GM21423 (cell line): Measurements from ENCODE around the gene CLDN15.
"Not testable (repeated sequence)": the region's sequence is repeated elsewhere in the genome, so short reads cannot be mapped to it uniquely, and the experiment has no call there.

ENCODE experiments used
- ATAC-seq: cut with Tn5 transposase; IDR thresholded peaks from one replicate; pipeline ENCODE4 v1.9.1; 2021; ENCODE audit warnings: mild to moderate bottlenecking, moderate library complexity; ENCODE audit not compliant: unreplicated experiment

The CLDN15 gene, protein sequence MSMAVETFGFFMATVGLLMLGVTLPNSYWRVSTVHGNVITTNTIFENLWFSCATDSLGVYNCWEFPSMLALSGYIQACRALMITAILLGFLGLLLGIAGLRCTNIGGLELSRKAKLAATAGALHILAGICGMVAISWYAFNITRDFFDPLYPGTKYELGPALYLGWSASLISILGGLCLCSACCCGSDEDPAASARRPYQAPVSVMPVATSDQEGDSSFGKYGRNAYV

DNA sequence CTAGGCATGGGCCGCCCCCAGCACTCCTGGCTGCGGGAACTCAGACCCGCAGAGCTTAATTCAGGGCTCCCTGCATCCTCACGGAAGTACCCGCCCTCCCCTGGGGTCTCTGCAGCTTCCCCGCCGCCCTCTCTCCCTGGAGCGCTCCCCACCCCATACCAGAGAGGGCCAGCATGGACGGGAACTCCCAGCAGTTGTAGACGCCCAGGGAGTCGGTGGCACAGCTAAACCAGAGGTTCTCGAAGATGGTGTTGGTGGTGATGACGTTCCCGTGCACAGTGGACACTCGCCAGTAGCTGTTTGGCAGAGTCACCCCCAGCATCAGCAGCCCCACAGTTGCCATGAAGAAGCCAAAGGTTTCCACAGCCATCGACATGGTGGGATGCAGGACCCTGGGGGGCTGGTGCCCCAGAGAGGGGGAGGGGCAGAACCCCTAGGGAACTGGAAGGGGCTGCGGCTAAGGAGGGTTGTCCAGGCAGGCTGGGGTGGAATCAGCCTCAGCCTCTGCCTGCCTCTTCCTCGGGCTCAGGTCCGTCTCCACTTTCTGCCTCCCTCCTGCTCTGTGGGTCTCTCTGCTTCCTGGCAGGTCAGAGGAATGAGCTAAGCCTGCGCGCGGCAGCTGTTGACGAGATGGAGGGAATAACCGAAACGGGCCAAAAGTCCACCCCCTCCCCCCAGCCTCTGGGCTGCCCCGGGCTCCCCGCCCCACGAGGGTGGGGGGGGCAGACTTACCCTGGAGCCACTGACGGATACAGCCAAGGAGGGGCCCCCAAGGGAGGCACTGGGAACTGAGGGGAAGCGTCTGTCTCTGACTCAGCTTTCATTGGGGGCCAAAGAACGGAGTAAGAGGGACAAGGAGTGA is at the start of gene CLDN15:
CLDN15 (minus strand) TSS at position 597 of the 862 bp plus-strand sequence; CDS start at position 376, 221 bp downstream.
- no peak for ATAC-seq

DNA sequence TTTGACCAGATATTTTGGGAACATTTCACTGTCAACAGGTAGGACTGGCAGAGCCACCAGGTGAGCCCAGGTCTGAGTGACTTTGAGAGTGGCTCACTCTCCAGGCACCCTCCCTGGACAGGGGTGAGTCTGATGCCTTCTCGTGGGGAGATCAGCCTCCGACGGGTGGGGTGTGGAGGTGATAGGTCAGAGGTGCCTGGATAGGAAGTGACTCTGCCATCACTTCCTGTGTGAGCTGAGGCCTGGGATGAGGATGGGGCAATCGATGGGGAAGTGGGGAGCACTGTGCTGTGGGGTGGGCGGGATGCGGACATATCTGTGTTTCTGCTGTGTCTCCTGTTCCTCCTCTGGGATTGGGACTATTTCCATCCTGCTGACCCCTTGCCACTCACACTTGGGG is 49.4 kb upstream of the CLDN15 start:
- ATAC-seq = no peak

- ATAC-seq = not testable (repeated sequence)
These were observed 48.3 kb upstream of the CLDN15 start for GRCh38 chr7:101285880-101286279.

GRCh38 chr7:101285171-101285570 is 47.6 kb upstream of the CLDN15 start:
- no peak for ATAC-seq

GRCh38 chr7:101280912-101281311 is 43.3 kb upstream of the CLDN15 start:
- not testable (repeated sequence) for ATAC-seq

DNA sequence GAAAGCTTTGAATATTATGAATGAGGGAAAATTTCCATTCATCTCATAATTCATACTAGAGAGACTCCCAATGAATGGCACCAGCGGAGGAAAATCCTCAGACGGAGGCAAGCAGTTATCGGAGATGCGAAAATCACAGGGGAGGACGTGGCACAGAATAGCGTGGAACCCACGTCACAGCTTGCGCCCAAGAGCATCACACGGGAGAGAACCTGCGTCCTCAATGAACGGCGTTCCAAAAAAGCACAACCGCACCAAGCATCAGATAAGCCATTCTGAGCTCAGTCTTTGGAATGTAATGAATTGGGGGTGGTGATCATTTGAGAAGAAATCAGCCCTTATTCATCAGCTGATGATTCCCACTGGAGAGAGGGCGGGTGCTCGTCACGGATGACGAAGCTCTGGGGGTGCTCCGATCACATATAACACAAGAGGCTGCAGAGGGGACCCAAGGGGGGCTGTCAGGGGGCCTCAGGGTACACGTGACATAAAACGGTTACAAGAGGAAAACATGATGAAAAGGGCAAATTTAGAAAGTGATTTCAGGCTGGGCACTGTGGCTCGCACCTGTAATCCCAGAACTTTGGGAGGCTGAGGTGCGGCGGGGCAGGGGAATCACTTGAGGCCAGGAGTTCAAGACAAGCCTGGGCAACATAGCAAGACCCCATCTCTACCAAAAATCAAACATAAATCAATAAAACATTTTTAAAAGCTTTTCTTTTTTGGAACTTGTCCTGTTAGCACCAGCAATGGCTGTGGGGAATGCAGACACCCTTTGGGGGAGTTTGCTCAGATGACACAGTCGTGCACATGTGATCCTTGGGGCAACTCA is 41.1 kb upstream of the CLDN15 start:
- no peak for ATAC-seq

GRCh38 chr7:101277155-101277554 is 39.6 kb upstream of the CLDN15 start:
- ATAC-seq = no peak

DNA sequence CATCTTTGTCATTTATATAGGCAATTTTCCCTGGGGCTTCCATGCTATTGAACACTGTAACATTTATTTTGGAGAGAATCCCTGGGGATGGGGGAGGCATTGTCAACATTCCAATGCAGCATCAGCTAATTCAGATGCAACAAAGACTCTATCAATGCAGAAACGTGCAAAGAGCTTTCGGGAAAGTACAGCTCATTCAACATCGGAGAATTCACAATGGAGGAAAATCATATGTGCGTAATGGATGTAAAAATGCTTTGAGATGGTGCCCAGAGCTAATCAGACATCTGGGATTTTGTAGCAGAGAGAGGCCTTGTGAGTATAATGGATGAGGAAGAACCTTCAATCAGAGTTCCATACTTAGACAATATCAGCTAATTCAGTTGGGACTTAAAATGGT is 35.6 kb upstream of the CLDN15 start:
- no peak for ATAC-seq

DNA sequence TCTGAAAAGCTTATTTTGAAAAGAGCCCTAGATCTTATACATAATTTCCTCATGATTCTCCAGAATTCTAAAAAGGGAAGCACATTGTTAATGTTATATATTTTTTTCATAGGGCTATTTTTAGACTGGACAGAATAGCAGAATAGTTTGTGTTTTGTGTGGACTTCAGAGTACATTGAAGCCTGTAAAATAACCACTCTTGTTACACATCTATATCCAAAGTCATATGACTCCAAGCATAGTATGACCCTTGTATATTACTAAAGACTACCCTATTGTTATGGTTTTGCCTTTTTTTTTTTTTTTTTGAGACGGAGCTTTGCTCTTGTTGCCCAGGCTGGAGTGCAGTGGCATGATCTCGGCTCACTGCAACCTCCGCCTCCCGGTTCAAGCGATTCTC is 33.4 kb upstream of the CLDN15 start:
- ATAC-seq = no peak

DNA sequence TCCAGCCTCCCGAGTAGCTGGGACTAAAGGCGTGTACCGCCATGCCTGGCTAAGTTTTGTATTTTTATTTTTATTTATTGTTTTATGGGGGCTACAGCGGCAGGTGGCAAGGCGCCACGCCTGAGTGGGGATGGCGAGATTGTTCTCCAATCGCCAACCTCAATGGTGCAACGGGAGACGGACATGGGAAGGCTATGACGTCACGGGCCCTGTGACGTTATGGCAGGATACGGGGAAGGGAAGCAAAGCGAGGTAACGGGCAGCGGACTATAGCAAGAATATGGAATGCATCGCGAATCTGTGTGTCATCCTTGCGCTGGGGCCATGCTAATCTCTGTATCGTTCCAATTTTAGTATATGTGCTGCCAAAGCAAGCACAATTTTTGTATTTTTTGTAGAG is 32.1 kb upstream of the CLDN15 start:
- ATAC-seq = no peak

GRCh38 chr7:101265622-101266516 is 28.3 kb upstream of the CLDN15 start:
- ATAC-seq = no peak

DNA sequence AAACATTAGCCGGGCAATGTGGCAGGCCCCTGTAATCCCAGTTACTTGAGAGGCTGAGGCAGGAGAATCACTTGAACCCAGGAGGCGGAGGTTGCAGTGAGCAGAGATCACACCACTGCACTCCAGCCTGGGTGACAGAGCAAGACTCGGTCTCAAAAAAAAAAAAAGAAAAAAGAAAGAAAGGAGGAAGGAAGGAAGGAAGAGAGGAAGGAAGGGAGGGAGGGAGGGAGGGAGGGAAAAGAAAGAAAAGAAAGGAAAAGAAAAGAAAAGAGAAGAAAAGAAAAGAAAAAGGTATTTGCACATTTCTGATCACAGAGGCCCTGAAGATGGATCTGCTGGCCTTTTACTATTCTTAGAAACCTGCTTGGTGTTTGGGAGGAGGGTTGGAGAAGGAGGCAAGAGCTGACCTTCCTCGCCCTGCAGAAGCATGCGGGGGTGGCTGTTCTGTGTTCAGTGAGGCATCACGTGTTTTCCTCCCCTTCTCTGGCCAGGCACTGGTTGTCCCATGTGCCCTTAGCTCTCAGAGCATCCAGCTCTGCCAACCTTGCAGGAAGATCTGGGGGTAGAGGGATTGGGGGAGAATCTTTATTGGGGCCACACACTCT is 26.6 kb upstream of the CLDN15 start:
- not testable (repeated sequence) for ATAC-seq

DNA sequence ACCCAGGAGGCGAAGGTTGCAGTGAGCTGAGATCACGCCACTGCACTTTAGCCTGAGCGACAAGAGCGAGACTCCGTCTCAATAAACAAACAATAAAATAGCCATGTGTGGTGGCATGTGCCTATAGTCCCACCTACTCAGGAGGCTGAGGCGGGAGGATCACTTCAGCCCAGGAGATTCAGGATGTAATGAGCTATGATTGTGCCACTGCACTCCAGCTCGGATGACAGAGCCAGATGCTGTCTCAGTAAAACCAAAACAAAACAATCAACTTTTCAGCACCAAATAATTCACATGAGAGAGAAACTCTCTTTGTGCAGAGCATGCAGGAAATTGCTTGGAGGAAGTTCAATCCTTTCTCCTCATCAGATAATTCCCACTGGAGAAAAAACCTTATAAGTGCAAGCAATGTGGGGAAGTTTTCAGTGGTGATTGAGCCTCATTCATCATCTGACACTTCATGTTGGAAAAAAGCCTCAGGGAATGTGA is 20.7 kb upstream of the CLDN15 start:
- ATAC-seq = no peak

DNA sequence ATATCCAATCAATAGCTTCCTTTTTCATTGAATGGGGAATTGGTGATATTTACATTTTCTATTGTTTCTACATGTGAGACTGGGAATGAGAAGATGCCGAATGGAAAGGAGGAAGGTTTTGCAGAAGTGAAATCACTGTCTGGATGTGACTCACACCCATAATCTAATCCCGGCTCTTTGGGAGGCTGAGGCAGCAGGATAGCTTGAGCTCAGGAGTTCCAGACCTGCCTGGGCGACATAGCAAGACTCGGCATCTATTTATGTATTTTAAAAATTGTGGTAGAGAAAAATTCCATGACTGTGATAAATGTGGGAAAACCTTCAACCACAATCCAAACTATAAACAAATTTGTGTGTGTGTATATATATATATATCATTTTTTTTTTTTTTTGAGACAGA is 18.2 kb upstream of the CLDN15 start:
- no peak for ATAC-seq

GRCh38 chr7:101253199-101253598 is 15.6 kb upstream of the CLDN15 start:
- ATAC-seq = not testable (repeated sequence)

- peak; percentile 99 for ATAC-seq
These were observed 14.5 kb upstream of the CLDN15 start for GRCh38 chr7:101251871-101252659.

DNA sequence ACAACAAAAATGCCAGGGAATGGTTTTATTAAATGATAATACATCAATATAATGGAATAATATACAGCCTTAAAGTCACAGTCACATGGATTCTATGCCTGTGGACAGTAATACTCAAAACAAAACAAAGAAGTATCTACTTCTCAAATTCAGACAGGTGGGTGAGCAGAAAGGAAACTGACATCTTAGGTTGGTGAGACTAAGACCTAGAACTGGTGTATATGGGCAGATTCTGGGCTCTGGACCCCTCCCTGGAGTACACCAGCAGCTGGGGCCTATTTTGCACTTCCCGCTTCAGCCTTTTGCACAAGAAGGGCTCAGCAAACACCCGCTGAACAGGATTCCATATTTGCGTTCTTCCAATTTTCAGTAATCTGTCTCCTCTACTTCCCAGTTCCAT is 12.7 kb upstream of the CLDN15 start:
- ATAC-seq = no peak

DNA sequence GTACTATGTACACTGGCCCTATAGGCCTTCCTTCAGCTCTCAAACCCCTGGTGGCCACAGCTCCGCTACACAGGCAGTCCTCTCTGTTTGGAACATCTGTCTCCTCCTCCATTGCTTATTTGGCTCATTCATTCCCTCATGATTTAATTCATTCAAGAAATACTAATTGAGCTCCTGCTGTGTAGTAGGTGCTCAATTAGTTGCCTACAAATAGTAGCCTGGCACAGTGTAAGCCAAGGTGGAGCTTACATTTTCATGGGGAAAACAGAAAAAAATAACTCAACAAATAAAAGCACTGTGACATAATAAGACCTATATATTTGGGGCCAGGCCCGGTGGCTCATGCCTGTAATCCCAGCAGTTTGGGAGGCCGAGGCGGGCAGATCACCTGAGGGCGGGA is 10.7 kb upstream of the CLDN15 start:
- ATAC-seq = no peak

- no peak for ATAC-seq
These were observed 7.6 kb upstream of the CLDN15 start for GRCh38 chr7:101245147-101245668.
